Activated CD4-positive, alpha-beta T cell treated with anti-CD3 and anti-CD28 coated beads, Interleukin-10, Interleukin-2, amounts not matched to agents 100 ng/mL and 50 ng/mL, durations not matched to agents 16 hours and 8 hours (primary cell): ENCODE measurements around the gene KLK14.

Source experiments
- DNase-seq: peaks from one replicate; pipeline ENCODE4 v3.0.0-alpha.2; 2020

KLK14 gene

DNA sequence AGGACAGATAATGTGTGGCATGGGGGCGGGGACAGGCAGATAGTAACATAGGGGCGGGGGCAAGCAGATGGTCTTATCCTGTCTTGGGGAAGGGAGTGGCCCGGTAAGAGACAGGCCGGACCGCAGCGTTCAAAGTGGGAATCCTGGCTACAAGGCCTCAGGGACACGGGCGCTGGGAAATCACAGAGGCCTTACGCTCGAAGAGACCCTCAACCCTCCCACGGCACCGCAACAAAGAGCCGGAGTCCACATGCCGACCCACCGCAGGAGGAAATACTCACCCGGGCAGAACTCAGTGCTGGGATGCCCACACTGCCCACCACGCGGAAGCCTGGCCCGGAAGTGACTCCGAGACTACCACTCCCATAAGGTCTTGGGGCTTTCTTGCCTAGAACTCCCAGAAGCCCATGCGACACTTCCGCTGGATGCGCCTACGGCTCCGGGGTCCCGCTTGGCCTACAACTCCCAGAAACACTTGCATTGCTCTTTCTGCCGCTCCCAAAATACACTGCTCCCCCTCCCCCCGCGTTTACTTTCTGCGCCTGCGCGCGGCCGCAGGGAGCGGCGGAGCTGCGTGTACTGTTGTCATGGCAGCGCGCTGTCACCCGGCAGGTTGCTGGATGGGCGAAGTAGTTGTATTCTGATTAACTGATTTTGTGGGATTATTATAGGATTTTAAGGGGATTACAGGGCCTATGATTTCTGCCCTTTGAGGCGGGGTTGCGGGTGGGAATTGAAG lies 25.5 kb upstream of the KLK14 start, which contains the start of gene CTU1:
TSS of gene CTU1 (minus strand) at position 344 of the 739 bp plus-strand sequence. CDS start 3,840 bp downstream, outside the sequence.
- peak; percentile 100 for DNase-seq

GRCh38 chr19:51107406-51108065 lies 24.8 kb upstream of the KLK14 start:
- DNase-seq = no peak

DNA sequence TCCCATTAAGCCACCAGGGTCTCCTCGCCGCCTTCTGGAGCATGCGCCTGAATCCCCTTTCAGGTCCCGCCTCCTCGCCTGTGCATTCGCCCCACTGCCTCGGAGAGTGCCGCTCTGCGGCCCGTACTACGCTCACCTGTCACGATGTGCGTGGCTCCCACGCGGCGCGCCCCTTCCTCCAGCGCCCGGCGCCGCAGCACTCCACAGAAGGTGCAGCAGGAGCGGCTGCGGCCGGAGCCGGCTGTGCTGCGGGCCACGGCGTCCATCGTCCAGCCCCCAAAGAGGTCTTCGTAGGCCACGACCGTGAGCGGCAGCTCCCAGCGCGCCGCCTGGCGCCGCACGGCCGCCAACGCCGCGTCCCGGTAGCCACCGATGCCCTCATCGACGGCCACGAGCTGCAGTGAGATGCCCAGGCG lies 21.2 kb upstream of the KLK14 start:
- no peak for DNase-seq

DNA sequence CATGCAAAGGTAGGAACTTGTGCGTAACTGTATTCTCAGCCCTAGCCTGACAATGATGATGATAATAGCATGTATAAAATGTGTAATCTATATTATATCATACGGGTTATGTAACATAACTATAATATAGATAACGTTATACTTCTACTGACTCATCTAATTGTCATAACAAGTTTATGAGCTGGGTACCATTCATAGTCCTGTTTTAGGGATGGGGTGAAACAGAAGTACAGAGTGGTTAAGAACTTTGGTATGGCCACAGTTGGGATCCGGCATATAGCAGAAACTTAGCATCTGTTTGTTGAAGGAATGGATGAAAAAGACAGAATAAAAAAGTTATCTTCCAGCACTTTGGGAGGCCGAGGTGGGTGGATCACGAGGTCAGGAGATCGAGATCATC lies 20.3 kb upstream of the KLK14 start:
- no peak for DNase-seq

DNA sequence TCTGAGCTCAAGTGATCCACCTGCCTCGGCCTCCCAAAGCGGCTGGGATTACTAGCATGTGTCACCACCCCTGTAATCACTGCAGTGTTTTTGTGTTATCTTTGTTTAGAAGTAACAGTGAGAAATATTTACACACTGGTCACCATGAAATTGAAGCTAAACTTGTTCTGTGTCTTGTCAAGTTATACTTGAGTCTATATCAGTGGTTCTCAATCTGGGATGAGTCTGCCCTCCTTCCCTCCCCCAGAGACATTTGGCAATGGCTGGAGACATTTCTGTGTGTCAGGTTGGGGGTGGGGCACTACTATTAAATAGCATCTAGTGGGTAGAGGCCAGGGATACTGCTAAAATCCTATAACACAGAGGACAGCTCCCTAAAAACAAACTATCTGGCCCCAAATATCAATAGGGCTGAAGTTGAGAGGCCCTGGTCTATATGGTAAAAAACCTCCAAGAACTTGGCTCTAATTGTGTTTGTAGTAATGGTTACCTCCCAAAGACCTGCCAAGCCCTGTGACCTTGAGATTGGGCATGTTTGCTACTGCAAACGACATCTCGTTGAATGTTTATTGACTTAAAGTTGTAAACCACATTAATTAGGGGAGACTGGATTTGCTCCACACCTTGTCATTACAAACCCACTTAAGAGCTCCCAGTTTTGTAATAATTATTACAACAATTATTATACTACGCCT lies 18.6 kb upstream of the KLK14 start:
- no peak for DNase-seq

- no peak for DNase-seq
Observed at GRCh38 chr19:51100601-51101000, 17.9 kb upstream of the KLK14 start.

DNA sequence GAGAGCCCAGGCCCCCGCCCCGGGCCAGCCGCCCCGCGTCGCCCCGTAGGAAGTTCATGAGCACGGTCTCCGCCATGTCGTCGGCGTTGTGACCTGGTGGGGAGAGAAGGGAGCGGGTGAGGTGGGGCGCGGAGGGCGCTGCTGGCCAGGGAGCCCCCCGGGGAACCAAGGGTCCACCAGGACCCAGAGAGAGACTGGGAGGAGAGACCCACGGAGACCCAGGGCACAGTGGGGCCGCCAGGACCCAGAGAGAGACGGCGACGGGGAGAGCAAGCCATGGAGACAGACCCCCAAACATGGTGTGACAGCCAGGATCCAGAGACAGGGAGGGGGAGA lies 16.3 kb upstream of the KLK14 start:
- DNase-seq = no peak

GRCh38 chr19:51098365-51099046 lies 15.8 kb upstream of the KLK14 start:
- DNase-seq = peak; percentile 27

- no peak for DNase-seq
Observed at GRCh38 chr19:51097796-51098195, 15.1 kb upstream of the KLK14 start.

DNA sequence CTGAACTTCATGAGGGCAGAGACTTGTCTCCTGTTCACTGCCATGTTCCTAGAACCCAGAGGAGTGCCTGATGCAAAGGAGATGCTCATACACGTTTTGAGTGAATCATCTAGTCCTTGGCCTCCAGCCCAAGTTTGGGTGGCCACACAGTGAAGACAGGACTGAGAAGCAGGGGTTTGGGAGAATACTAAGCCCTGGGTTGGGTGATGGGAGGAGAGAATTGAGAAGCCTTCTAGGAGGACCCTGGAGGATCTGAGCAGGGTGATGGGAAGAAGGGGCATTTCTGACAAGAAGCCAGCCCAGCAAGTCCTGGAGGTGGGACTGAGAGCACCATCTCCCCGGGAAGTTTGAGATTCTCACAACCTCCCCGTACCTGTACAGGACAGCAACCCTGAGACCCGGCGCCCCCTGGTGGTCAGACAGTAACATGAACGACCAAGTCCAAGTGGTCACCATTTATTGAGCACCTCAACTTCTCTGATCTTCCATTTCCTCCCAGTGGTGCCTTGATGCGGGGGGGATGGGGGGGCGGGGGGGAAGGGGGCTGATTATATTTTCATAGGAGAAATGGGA lies 14.6 kb upstream of the KLK14 start:
- DNase-seq = peak; percentile 73

DNA sequence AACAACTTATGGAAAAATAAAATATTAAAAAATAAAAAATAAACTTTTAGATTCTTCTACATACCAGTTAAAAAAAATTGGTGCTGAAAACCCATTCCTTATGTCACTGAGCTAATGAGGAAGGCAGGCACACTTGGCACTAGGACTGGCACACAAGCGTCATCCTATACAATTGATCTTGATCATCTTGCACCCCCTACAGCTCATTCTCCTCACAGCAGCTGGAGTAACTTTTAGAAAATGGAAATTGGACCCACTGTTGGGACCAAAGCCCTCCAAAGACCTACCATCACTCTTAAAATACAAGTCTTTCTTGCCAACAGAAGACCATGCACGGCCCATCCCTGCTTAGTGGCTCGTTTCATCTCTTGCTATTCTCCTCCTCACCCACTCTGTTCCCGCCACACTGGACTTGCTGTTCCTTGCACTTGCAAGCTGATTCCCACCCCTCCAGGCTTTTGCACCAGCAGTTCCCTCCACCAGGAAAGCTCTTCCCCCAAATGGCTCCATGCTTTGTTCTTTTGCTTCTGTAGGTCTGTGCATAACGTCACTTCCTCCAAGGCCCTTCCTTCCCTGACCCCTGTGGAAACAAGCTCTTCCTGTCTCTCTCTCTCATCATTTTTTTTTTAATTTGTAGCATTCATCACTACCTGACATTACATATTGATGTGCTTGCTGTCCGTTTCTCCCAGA lies 13.9 kb upstream of the KLK14 start:
- peak; percentile 26 for DNase-seq

DNA sequence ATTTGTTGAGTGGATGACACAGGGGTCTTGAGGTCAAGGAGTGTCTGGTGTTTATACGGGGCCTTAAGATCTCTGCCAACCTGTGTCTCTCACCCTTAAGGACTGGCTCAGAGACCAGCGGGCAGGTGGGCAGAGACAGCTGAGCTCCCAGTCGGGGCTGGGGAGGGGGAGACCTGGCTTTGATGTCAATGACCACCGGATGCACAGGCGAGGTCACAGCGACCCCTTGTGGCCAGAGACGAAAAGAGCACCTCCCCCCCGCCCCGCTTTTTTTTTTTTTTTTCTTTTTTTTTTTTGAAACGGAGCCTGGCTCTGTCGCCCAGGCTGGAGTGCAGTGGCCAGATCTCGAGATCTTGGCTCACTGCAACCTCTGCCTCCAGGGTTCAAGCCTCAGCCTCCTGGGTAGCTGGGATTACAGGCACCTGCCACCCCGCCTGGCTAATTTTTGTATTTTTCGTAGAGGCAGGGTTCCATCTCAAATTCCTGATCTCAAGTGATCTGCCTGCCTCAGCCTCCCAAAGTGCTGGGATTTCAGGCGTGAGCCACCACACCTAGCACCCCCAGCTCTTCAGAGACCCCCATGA lies 12.1 kb upstream of the KLK14 start:
- peak; percentile 29 for DNase-seq

DNA sequence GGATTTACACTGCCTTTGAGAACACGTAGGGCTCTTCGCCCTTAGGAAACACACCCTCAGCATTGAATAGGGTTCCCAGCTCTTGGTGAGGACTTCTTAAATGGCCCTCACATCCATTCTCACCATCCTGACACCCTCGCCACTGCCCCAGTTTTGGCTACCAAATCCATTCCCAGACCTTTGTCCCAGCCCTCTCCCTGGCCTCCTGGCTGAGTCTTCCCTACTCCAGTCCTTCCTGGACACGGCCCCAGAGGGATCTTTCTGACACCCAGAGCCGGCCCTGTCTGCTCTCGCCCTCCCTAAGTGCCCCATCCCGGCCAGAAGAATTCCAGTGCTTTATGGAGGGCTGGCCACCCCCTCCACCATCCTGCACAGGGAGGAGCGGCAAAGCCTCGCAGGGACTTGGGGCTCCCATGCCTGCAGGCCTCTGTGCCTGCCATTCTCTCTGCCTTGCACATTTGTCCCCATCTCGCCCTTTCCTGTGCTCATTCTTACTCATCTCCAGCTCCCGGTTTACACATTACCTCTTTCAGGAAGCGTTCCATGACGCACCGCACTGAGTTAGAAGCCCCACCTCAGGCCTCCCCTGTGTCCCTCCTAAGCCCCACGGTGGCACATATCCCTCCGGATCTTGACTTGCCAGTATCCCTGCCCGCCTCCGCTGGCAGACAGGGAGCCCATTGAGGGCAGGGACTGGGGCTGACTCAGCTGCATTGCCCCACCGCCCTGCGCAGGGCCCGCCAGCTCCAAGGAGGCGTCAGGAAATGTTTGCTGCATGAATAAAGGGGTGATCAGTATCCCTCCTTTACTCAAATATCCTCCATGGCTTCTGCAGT lies 11.0 kb upstream of the KLK14 start:
- DNase-seq = no peak

DNA sequence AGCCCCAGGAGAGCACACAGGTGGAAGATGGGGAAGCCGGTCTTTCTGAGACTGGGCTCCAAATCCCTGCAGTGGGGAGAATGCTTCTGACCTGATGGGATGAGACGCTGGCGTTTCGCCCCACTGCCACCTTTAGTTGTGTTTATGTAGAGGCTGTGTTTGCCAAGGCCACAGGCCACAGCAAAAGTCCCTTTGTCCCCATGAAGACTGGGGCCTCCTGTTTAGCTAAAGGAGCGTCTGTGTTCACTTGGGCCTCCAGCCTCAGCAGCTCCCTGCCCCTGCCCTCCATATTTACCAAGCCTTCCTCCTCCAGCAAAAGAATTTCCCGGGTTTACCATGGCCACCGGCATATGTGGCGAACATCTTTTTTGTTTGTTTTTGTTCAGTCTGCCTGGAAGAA lies 10.4 kb upstream of the KLK14 start:
- DNase-seq = no peak

GRCh38 chr19:51091895-51092873 lies 9.5 kb upstream of the KLK14 start:
- no peak for DNase-seq

GRCh38 chr19:51091126-51091525 lies 8.4 kb upstream of the KLK14 start:
- no peak for DNase-seq

GRCh38 chr19:51090471-51090870 lies 7.8 kb upstream of the KLK14 start:
- no peak for DNase-seq

GRCh38 chr19:51089786-51090185 lies 7.1 kb upstream of the KLK14 start:
- DNase-seq = no peak

DNA sequence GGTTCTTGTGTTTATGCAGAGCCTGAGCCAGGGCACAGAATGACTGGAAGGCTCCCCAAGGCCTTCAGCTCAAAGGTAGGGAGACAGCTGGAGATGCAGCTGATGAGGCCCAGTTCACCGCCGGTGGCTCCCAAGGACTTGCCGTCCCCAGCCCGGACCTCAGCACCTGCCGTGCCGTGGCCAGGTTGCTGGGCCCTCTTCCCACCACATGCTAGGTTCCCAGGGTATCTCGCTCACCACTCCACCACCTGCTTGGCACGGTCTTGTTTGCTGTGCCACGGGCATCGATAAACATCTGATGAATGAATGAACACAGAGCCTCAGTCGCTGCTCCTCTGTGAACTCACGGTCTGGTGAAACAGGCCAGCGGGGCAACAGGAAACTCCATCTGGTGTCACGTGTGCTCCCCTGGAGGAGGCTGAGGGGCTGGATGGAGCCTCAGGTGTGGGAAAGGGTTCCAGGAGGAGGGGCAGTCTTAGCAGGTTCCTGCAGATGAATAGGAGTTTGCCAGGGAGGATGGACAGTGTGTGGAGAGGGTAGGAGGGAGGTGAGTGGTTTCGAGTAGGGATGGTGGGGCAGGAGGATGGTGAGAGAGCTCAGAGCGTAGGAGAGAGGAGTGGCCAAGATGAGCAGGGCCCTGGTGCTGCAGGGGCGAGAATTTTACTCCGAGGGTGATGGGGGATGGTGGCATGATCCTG lies 3.6 kb upstream of the KLK14 start:
- no peak for DNase-seq
